Fibroblast of skin of left quadriceps (primary cell): ENCODE measurements around the gene CNN3.

Experiments
- DNase-seq, 2 experiments: peaks; one replicate each; pipeline ENCODE4 v3.0.0-alpha.2; 2013; ENCODE audit warnings: low read depth in 2 of 2

CNN3 gene

DNA sequence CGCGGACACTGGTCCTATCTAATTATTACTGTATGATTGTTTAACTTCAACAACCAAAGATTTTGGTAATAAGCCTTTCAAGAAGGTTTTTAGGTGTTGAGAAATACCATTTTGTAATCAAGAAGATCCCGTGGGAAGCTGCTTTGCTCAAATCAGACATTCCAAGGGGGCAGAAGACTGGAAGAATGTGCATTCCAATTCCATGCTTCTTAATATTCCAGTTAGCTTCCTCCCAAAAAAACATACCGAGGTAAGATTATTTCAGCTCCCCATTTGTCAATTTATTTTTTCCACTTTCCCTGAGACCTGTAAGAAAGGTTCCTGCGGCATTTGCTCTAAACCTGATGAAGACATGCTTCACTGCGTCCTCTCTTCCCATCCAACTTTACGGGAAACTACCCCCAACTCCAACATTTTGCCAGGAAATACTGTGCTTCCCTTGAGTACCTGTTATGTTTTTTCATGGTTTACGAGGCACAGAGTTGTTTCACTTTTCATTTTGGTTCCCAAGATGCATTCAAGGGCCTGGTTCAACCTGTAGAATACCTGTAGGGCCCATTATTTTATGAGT lies 4.1 kb downstream of the CNN3 start:
- peak; percentile 77 to 80 for DNase-seq

DNA sequence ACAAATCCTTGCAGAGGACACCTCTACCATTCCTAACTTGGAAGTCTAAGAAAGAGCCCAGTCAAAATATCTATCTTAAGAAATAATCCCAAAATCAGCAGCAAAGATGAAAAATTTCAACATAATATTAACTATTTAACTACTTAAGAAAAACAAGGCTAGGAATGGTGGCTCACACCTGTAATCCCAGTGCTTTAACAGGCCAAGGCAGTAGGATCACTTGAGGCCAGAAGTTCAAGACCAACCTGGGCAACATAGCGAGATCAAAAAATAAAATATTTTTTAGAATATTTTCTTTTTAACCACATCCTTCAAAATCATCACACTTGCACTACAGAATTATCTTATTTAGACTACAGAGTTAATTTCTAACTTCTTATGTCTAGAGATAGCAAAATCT lies 4.9 kb downstream of the CNN3 start:
- no peak for DNase-seq

GRCh38 chr1:94920061-94920460 lies 6.8 kb downstream of the CNN3 start:
- no peak for DNase-seq

- peak in 1 of 2 experiments; percentile 54 for DNase-seq
Observed at GRCh38 chr1:94919241-94920030, 7.5 kb downstream of the CNN3 start.

- no peak for DNase-seq
Observed at GRCh38 chr1:94917251-94917650, 9.7 kb downstream of the CNN3 start.

DNA sequence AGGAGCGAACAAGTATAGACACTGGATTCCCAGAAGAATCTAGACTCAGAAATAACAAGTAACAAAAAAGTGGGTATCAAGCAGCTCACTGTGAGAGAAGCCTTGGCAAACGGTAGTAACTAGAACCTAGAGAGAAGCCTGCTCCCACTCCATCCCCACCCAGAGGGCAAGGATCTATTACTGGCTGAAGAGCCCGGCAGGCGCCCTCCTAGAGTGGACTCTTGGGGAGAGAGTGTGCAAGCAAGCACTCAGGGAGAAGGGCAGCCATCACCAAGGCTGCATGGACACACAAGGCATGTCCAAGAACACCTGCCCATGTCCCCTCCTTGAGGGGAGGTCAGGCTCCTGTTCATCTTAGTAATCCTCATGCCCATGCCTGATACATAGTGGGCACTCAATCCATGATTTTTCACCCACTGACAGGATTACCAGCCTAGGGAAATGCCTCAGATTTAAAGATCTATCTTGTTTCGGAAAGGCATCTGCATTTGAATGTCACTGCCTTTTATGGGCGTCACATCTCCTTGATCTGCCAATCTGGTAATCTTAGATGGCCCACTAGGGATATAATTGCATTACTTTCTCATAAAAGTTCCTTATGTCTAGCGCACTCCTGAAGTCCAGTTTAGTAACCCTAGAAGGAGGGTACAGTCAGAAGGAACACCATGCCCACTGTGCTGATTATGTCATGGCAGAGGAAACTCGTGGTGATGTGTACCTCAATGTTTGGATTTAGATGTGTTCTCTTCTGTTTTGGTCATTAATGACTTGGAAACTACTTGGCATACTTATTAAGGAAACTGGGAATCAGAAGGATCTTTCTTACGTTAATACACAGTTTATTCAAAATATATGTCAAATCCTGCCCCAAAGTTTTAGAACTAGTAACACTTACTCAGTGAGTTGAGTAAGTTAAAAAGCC lies 14.4 kb downstream of the CNN3 start:
- DNase-seq, result no peak

- DNase-seq, result no peak
Observed at GRCh38 chr1:94909486-94909885, 17.4 kb downstream of the CNN3 start.

DNA sequence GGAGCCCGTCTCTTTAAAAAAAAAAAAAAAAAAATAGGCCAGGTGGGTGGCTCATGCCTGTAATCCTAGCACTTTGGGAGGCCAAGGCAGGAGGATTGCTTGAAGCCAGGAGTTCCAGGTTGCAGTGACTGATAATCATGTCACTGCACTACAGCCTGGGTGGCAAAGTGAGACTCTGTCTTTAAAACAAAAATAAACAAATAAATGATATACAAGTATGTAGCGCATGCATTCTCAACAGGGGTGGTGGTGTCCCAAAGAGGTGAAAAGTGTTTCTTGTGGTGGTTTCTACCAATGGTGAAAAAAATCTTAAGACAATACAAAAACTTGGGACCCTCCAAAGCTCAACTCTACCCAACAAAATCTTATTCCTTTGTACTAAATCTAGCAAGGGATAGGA lies 17.9 kb downstream of the CNN3 start:
- DNase-seq, result no peak

DNA sequence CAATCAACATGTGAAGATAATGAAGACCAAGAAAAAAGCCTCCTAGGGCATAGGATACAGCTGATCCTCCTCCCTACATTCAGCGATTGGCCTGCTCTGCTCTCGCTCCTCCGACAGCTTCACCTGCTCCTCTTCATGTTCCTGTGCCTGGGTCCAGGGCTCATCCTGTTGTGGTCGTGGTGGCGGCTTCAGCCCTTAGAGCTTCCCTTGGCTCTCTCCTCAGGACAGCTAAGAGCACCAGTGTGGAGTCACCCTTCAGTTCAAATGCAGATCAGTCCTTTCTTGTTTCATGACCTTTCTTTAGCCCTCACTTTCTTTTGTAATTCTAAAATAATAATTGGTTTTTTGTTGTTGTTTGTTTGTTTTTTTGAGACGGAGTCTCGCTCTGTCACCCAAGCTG lies 18.7 kb downstream of the CNN3 start:
- no peak for DNase-seq

- peak in 1 of 2 experiments; percentile 50 for DNase-seq
Observed at GRCh38 chr1:94907136-94907535, 19.8 kb downstream of the CNN3 start.

DNA sequence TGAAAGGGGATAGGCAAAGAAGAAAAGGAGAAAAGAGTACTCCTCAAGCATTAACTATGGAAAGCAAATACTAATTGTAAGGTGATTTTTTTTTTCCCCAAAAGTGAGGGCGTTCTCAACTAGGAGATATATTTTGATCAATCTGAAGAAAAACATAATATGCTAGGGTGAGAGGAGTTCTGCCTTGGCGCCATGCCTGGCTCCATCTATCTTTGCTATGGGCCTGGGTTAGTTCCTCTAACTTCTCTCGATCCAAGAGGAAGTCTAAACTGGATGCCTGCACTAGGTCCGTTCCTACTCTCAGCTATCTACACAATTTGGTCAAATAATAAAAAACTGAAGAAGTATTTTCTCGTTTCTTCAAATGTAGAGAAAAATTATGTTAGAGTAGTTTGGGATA lies 20.5 kb downstream of the CNN3 start:
- DNase-seq, result no peak

DNA sequence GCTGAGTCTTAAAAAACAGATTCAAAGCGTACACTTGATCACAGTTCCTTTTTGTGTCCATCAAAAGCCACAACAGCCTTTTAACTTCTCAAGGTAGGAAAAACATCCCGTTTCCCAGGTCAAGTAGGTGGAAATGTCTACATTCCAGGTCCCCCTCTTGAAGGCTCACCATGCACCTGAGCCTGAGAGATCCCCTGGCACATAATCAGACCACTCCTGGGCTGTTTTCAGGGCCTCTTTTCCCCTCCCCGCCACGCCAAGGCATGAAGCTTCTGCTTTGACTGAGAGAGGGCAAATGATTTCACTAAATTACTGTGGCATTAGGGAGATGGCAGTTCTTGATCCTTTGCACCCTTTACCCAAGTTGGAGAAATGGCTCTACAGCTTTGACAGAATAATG lies 21.7 kb downstream of the CNN3 start:
- DNase-seq, result no peak

DNA sequence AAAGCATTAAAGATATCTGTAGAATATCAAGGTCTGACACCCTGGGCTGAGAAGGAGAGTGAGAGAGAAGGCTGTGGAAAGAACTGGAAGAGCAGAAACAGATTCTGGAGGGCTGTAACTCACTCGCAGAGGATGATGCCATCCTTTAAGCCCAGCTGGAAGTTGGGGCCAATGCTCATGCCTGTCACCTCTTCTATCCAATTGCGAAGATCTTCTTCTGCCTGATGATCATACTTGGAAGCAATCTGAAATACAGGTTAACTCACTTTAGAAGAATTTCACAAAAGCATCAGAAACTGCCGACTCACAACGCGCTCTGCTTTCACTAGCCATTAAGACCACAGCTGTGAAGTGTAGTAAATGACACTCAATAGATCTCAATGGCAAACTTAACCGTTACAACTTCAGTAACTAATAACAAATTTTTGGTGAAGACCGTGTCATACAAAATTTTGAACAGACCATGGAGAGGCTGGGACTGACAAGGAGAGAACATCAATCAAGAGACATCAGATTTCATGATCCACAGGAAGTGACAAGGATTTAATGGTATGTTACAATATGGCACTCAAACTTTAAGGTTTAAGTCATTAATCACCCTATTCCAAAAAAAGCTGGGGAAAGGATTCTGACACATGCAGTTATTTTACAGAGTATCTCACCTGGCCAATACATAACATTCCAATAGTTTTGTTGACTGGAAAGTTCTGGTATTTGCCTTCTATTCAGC lies 23.5 kb downstream of the CNN3 start:
- DNase-seq, result no peak

DNA sequence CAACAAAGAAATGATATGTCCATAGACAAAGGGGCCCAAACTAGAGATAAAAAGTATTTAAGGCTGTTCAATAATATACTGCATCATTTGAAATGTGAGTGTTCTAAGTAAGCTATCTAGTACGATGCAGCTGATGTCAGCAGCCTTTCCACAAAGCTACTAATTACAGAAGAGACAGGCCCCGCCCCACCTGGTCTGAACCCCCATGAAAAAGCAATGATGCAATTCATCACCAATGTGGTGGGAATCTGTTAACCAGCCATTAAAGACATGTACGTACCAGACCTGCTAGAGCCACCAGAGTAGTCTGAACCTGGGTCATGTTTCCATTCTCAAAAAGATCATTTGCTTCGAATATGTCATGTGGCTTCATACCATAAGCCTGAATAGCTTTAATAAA lies 25.1 kb downstream of the CNN3 start:
- no peak for DNase-seq

GRCh38 chr1:94899756-94900155 lies 27.2 kb downstream of the CNN3 start:
- no peak for DNase-seq

DNA sequence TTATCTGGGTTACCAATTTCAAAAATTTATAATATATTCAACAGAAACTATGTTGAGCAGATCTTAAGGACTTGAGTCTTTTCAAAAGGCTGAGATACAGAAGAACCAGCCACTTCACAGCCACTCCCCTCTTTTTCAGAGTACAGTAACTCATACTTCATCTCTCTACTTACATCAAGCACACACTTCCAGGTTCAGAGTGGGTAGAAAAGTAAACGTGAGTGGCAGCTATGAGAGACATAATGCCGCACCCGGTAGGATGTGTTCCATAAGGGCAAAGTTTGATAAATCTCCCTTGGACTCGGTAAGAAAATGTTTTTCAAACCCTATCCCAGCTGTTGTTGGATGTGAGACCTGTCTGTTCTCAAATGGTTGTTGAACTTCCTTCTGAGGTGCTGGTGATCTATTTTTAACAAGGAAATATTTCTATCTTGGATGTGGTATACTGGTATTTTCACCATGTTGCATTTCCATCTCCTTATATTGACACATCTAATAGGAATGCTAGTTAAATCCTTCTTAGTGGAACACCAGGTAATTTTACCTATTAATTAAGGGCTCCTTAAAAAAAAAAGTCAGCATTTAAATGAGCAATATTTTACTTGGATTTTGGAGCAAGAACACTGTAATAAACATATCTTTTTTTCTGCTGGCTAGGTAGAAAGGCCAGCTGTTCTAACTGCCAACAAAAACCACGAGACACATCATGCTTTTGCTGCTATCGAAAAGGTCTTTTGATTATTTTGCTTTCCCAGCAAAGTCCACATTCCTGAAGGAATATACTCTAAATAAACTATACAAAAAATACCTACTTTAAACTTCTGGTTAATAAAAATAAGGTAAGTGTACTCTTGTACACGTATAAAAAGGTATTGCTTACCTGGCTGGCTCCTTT lies 28.2 kb downstream of the CNN3 start:
- no peak for DNase-seq

DNA sequence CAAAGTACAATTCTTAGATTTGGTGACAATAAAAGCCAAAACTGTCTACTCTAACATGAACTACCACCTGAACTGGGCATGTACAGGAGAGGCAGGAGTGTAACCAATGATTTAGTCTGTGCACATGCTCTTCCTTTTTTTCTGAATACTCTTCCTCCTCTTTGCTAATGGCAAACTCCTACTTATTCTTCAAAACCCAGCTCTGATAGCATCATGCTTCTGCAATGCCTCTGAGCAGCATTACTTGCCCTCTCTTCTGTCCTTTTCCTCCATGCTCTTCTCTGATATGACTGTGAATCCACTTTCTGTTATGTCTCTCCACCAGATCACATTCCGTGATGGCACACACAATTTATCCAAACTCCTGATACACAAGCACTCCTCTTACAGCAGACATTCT lies 31.4 kb downstream of the CNN3 start:
- no peak for DNase-seq

DNA sequence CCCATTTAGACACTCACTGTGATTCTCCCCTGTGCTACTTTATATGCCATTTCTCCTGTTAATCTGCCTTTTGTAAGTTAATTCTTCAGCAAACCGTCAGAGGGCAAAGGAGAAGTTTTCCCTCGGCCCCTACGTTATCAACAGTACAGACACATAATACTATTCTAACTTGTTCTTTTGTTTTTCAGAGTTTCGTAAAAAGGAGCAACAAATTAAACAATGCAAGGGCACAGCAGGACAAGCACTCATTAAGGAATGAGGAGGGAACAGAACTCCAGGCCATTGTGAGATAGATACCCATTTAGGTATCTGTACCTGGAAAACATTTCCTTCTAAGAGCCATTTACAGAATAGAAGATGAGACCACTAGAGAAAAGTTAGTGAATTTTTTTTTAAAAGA lies 32.3 kb downstream of the CNN3 start:
- DNase-seq, result no peak

GRCh38 chr1:94892604-94893254 lies 34.2 kb downstream of the CNN3 start:
- DNase-seq, result no peak

GRCh38 chr1:94888201-94888600 lies 38.7 kb downstream of the CNN3 start:
- no peak for DNase-seq
